Skeletal muscle tissue (tissue), 4 donors: ENCODE measurements around the gene SLC26A4. TPM values are rescaled to one million over a fixed set of nuclear protein-coding genes. Genes with fewer than 3 reads are reported as not detected.

ENCODE experiments used
- H3K27ac ChIP-seq: one replicate; pipeline ENCODE4 v1.7.0; 2013; ENCODE audit warnings: mild to moderate bottlenecking, low read depth, low read length, inconsistent platforms
- H3K27me3 ChIP-seq, 3 donors: one replicate each; pipeline ENCODE4 v1.7.0; 2013; ENCODE audit warnings: low read length in 3 of 3; ENCODE audit not compliant: control insufficient read depth in 3 of 3, insufficient read depth in 3 of 3
- H3K36me3 ChIP-seq, 3 donors: one replicate each; pipeline ENCODE4 v1.7.0; 2013; ENCODE audit warnings: low read length in 3 of 3; ENCODE audit not compliant: control insufficient read depth in 3 of 3, insufficient read depth in 3 of 3
- H3K4me1 ChIP-seq, 3 donors: one replicate each; pipeline ENCODE4 v1.7.0; 2013; ENCODE audit warnings: low read length in 3 of 3, mild to moderate bottlenecking in 3 of 3; ENCODE audit not compliant: control insufficient read depth in 3 of 3, insufficient read depth in 3 of 3
- H3K4me3 ChIP-seq, 3 donors: one replicate each; pipeline ENCODE4 v1.7.0; 2013; ENCODE audit warnings: low read length in 3 of 3
- H3K9ac ChIP-seq, 3 donors: one replicate each; pipeline ENCODE4 v1.7.0; 2013; ENCODE audit warnings: low read length in 3 of 3, mild to moderate bottlenecking in 3 of 3, moderate library complexity in 2 of 3, low read depth in 1 of 3
- H3K9me3 ChIP-seq, 3 donors: one replicate each; pipeline ENCODE4 v1.7.0; 2013; ENCODE audit warnings: low read length in 3 of 3; ENCODE audit not compliant: control insufficient read depth in 3 of 3
- total RNA-seq: library from RNA; depleted of rRNA; stranded (reverse); fragments of >200 nt; gene quantifications from one replicate; pipeline ENCODE4 v1.2.3, GENCODE V29; 2014
- donor health status: Osteomylitis.

The SLC26A4 gene
- total RNA-seq, 1 donor from 2014 or later: 0.52 TPM

GRCh38 chr7:107708956-107709355, 48.3 kb downstream of the SLC26A4 start:
- H3K9me3 ChIP-seq: no peaks in the 10 kb centered on the region

GRCh38 chr7:107711301-107711700, 50.7 kb downstream of the SLC26A4 start:
- no peaks in the 10 kb centered on the region for H3K36me3 ChIP-seq
- H3K4me1 ChIP-seq: no peaks in the 10 kb centered on the region
- H3K9me3 ChIP-seq: no peaks in the 10 kb centered on the region
- H3K4me3 ChIP-seq: no peak overlapping the region
- H3K27me3 ChIP-seq: no peaks in the 10 kb centered on the region
- no peak overlapping the region for H3K9ac ChIP-seq
- no peak overlapping the region for H3K27ac ChIP-seq

More at GRCh38 chr7:107708956-107709355, 48.3 kb downstream of the SLC26A4 start:
- no peaks in the 10 kb centered on the region for H3K4me1 ChIP-seq
- H3K27ac ChIP-seq: no peak overlapping the region
- no peak overlapping the region for H3K4me3 ChIP-seq
- H3K36me3 ChIP-seq: no peaks in the 10 kb centered on the region
- H3K27me3 ChIP-seq: no peaks in the 10 kb centered on the region
- H3K9ac ChIP-seq: no peak overlapping the region

GRCh38 chr7:107712025-107712424, 51.4 kb downstream of the SLC26A4 start:
- Histone ChIP-seq H3K27me3 (no peaks in the 10 kb centered on the region), H3K4me3 (no peak overlapping the region), H3K4me1 (no peaks in the 10 kb centered on the region), H3K9ac (no peak overlapping the region), H3K27ac (no peak overlapping the region), H3K9me3 (no peaks in the 10 kb centered on the region), H3K36me3 (no peaks in the 10 kb centered on the region)

- H3K36me3 ChIP-seq: no peaks in the 10 kb centered on the region
- no peaks in the 10 kb centered on the region for H3K27me3 ChIP-seq
- no peak overlapping the region for H3K4me3 ChIP-seq
- no peak overlapping the region for H3K27ac ChIP-seq
- H3K9me3 ChIP-seq: no peaks in the 10 kb centered on the region
- H3K9ac ChIP-seq: no peak overlapping the region
- no peaks in the 10 kb centered on the region for H3K4me1 ChIP-seq
Observed at GRCh38 chr7:107712896-107713295, 52.3 kb downstream of the SLC26A4 start.

GRCh38 chr7:107715531-107715930, 54.9 kb downstream of the SLC26A4 start:
- H3K4me1 ChIP-seq: no peaks in the 10 kb centered on the region
- H3K27me3 ChIP-seq: no peaks in the 10 kb centered on the region
- no peak overlapping the region for H3K4me3 ChIP-seq
- no peaks in the 10 kb centered on the region for H3K9me3 ChIP-seq
- no peak overlapping the region for H3K27ac ChIP-seq
- H3K36me3 ChIP-seq: no peaks in the 10 kb centered on the region
- no peak overlapping the region for H3K9ac ChIP-seq

- Histone ChIP-seq H3K9ac (no peak overlapping the region), H3K4me1 (no peaks in the 10 kb centered on the region), H3K4me3 (no peak overlapping the region), H3K27ac (no peak overlapping the region), H3K27me3 (no peaks in the 10 kb centered on the region), H3K36me3 (no peaks in the 10 kb centered on the region), H3K9me3 (no peaks in the 10 kb centered on the region)
Observed at GRCh38 chr7:107718456-107719193, 58.0 kb downstream of the SLC26A4 start.

GRCh38 chr7:107721286-107721685, 60.7 kb downstream of the SLC26A4 start:
- H3K4me1 ChIP-seq: no peaks in the 10 kb centered on the region
- no peaks in the 10 kb centered on the region for H3K9me3 ChIP-seq
- H3K4me3 ChIP-seq: no peak overlapping the region
- H3K27me3 ChIP-seq: no peaks in the 10 kb centered on the region
- no peak overlapping the region for H3K9ac ChIP-seq
- H3K36me3 ChIP-seq: no peaks in the 10 kb centered on the region
- no peak overlapping the region for H3K27ac ChIP-seq

- no peak overlapping the region for H3K9ac ChIP-seq
- no peaks in the 10 kb centered on the region for H3K9me3 ChIP-seq
- H3K4me1 ChIP-seq: no peaks in the 10 kb centered on the region
- H3K27ac ChIP-seq: no peak overlapping the region
- no peak overlapping the region for H3K4me3 ChIP-seq
- peaks cover 0 to 8% (median 0%) of the 10 kb centered on the region in 3 donors for H3K27me3 ChIP-seq
- no peaks in the 10 kb centered on the region for H3K36me3 ChIP-seq
Observed at GRCh38 chr7:107723255-107723654, 62.6 kb downstream of the SLC26A4 start.

GRCh38 chr7:107725138-107725740, 64.6 kb downstream of the SLC26A4 start:
- Histone ChIP-seq H3K27ac (no peak overlapping the region), H3K36me3 (no peaks in the 10 kb centered on the region), H3K4me1 (no peaks in the 10 kb centered on the region), H3K4me3 (no peak overlapping the region), H3K9ac (no peak overlapping the region), H3K9me3 (no peaks in the 10 kb centered on the region), H3K27me3 (peaks cover 0 to 10% (median 0%) of the 10 kb centered on the region in 3 donors)

- Histone ChIP-seq H3K27ac (no peak overlapping the region), H3K4me3 (no peak overlapping the region), H3K36me3 (no peaks in the 10 kb centered on the region), H3K9me3 (no peaks in the 10 kb centered on the region), H3K4me1 (no peaks in the 10 kb centered on the region), H3K9ac (no peak overlapping the region), H3K27me3 (peaks cover 0 to 10% (median 0%) of the 10 kb centered on the region in 3 donors)
Observed at GRCh38 chr7:107726356-107727130, 65.9 kb downstream of the SLC26A4 start.
